BJ (cell line): Measurements from ENCODE around the gene ARHGAP23. TPM values are rescaled to one million over a fixed set of nuclear protein-coding genes. Genes with fewer than 3 reads are reported as not detected.

Experiments used
- CTCF ChIA-PET: fragments of 350-600 bp; formaldehyde crosslinking; extraction: SDS; loops from one replicate; lab custom pipeline; 2021; ENCODE audit warnings: antibody characterized with exemption, inconsistent platforms; lab: Yijun Ruan, JAX
- POLR2A ChIA-PET: fragments of 300-600 bp; sonication (Branson Sonifier 250); formaldehyde crosslinking; extraction: SDS; loops from one replicate; lab custom pipeline; 2021; ENCODE audit warnings: antibody characterized with exemption; lab: Charles Lee
- DNase-seq: peaks from one replicate; pipeline ENCODE4 v3.0.0-alpha.2; 2011; ENCODE audit warnings: low read depth
- H3K27me3 ChIP-seq: 2 replicates; pipeline ENCODE4 v1.6.0; 2011; ENCODE audit warnings: low read length; ENCODE audit not compliant: control insufficient read depth, insufficient read depth
- H3K36me3 ChIP-seq: 2 replicates; pipeline ENCODE4 v1.5.1; 2011; ENCODE audit warnings: low read length; ENCODE audit not compliant: control insufficient read depth, insufficient read depth
- H3K4me3 ChIP-seq: 2 replicates; pipeline ENCODE4 v1.5.1; 2011; ENCODE audit warnings: low read depth, mild to moderate bottlenecking, control low read depth, low read length
- polyA plus RNA-seq: library from polyadenylated mRNA; depleted of rRNA; stranded (reverse); fragments of >200 nt; gene quantifications from 2 replicates; pipeline ENCODE4 v1.2.3, GENCODE V29; 2011
- TF ChIP-seq, protein P1 (sequence below): IDR thresholded peaks from 2 replicates; pipeline ENCODE4 v1.5.1; 2011; ENCODE audit warnings: low read depth, mild to moderate bottlenecking, control low read depth, inconsistent platforms, low read length, moderate library complexity; ENCODE audit not compliant: insufficient read depth

The ARHGAP23 gene
- polyA plus RNA-seq, 1 experiment: 17.2 TPM

DNA sequence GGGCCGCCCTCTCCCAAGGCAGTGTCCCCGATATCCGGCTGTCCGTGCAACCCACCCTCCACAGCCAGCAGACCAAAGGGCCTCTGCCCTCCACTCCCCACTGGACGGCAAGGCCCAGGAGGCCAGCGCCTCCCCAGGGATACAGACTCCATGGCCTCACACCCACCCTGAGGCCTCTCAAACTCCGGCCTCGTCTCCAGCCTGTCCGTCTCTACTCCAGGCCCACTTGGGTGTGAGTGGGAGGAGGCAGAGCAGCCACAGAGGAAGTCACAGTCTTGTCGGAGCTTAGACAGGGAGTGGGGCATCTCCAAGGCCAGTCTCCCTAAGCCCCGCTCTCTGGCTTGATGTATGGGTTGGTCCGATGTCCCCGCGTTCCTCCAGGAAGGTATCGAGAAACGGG lies 104.2 kb downstream of the ARHGAP23 start:
- TF ChIP-seq, protein P1, sequence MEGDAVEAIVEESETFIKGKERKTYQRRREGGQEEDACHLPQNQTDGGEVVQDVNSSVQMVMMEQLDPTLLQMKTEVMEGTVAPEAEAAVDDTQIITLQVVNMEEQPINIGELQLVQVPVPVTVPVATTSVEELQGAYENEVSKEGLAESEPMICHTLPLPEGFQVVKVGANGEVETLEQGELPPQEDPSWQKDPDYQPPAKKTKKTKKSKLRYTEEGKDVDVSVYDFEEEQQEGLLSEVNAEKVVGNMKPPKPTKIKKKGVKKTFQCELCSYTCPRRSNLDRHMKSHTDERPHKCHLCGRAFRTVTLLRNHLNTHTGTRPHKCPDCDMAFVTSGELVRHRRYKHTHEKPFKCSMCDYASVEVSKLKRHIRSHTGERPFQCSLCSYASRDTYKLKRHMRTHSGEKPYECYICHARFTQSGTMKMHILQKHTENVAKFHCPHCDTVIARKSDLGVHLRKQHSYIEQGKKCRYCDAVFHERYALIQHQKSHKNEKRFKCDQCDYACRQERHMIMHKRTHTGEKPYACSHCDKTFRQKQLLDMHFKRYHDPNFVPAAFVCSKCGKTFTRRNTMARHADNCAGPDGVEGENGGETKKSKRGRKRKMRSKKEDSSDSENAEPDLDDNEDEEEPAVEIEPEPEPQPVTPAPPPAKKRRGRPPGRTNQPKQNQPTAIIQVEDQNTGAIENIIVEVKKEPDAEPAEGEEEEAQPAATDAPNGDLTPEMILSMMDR: no peak
- Histone ChIP-seq H3K27me3 (peaks cover 27% of the 10 kb centered on the region), H3K36me3 (no peaks in the 10 kb centered on the region), H3K4me3 (no peak overlapping the region)
- ChIA-PET CTCF (no interaction called here), POLR2A (no interaction called here)
- no peak for DNase-seq

DNA sequence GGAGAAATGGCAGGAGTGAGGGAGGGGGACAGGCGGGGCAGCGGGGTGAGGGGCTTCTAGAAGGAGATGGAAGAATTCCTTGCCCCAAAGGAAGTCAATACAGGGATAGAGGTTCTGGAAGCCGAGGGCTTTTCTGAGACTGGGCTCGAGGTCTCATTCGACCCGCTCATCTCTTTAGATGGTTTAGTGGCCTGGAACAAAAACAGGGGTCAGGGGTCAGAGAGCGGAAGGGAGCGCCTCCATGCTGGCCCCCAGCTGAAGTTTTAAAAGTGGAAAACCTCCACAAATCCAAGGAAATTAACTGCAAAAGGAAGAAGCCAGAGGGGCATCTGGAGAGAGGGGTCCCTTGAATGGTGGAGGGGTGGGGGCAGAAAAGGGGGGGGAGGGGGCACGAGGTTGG lies 105.0 kb downstream of the ARHGAP23 start:
- CTCF ChIA-PET: no interaction called here
- POLR2A ChIA-PET: no interaction called here
- Histone ChIP-seq H3K4me3 (no peak overlapping the region), H3K36me3 (no peaks in the 10 kb centered on the region), H3K27me3 (peaks cover 27% of the 10 kb centered on the region)
- no peak for DNase-seq
- TF ChIP-seq, protein P1: no peak

DNA sequence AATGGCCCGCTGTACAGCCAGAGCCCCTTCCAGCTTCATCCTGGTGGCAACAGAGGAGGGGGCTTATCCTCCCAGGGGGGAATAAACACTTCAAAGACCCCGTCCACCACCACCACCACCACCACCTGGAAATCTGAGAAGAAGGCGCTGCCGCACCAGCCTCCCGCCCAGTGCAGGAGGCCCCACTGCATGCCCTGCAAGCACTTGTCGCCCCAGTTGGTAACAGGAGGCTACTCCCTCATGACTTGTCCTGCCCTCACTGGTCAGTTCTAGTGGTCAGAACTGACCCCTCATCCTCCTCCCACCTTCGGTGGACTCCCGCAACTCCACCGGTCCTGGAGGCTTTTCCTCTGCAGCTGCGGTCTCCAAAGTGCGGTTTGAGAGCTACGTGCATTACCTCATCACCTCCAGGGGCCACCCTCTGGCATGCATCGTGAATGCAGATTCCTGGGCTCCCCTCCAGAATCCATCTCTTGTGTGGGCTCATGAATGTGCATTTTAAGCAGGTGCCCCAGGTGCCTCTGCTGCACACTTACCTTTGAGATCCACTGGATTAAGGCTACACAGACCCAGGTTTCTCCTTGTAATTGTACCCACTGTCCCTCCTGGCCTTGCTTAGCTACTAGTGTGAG lies 105.7 kb downstream of the ARHGAP23 start:
- ChIA-PET CTCF (interaction anchor here (1.5 kb wide), 1 partner anchor 10 kb away, joined by 8 read pairs; no protein-coding TSS in a partner anchor), POLR2A (no interaction called here)
- peaks cover 24% of the 10 kb centered on the region for H3K27me3 ChIP-seq
- DNase-seq: no peak
- no peak overlapping the region for H3K4me3 ChIP-seq
- H3K36me3 ChIP-seq: no peaks in the 10 kb centered on the region
- TF ChIP-seq, protein P1: no peak

DNA sequence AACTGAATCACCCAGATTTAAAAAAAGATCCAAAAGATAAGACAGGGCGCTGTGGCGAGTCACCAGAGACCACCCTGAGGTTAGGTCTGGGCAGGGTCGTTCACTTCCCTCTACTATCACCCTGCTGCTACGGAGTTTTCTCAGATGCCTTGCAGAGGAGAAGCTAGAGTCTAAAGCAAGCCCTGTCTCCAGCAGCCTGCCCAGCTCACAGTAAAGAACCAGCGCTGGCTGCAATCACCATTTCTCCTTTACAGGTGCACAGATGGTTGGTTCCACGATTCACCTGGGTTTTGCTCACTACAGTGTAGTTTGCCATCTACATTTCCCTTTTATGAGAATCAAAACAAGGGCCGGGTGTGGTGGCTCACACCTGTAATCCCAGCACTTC lies 106.2 kb downstream of the ARHGAP23 start:
- no peak for DNase-seq
- CTCF ChIA-PET: interaction anchor here (1.5 kb wide), 1 partner anchor 10 kb away, joined by 8 read pairs; no protein-coding TSS in a partner anchor
- TF ChIP-seq, protein P1: no peak
- H3K27me3 ChIP-seq: peaks cover 24% of the 10 kb centered on the region
- POLR2A ChIA-PET: interaction anchor here (0.6 kb wide), 1 partner anchor 1189 kb away, joined by 3 read pairs; no protein-coding TSS in a partner anchor
- no peaks in the 10 kb centered on the region for H3K36me3 ChIP-seq
- no peak overlapping the region for H3K4me3 ChIP-seq

DNA sequence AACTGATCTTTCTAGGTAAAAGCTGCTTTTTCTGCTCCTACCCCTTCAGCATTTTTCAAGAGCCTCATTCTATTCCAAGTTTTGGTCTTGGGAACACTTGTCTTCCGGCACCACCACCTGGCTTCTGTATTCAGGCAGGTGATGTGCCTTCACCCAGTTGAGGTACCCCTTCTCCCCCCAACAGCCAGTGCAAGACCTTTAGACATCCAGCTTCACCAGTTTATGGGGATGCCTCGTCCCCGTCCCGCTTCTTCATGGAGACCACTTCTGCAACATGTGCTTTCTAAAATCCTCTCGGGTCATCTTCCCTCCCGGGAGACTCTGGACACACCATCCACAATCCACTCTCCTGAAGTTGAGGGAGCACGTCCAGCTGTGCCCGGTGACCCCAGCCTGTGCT lies 107.6 kb downstream of the ARHGAP23 start:
- Histone ChIP-seq H3K4me3 (no peak overlapping the region), H3K27me3 (peaks cover 18% of the 10 kb centered on the region), H3K36me3 (no peaks in the 10 kb centered on the region)
- DNase-seq: no peak
- ChIA-PET CTCF (interaction anchor here (0.8 to 2.6 kb wide), 4 partner anchors 10 to 697 kb away, joined by 3 to 16 read pairs (median 4); no protein-coding TSS in a partner anchor), POLR2A (no interaction called here)
- TF ChIP-seq, protein P1: no peak
